Liver (tissue), 4 donors: ENCODE results near the gene CELSR2. TPM values are rescaled to one million over a fixed set of nuclear protein-coding genes. Genes with fewer than 3 reads are reported as not detected.

Experiments used
- polyA plus RNA-seq, 2 donors: library from polyadenylated mRNA; stranded (reverse) in 1 of 2; unstranded in 1 of 2; fragments of 200-250 nt in 1 of 2; fragments of >200 nt in 1 of 2; fragmentation: Nextera tagmentation in 1 of 2; extraction: Ambion mirVana in 1 of 2; gene quantifications; one replicate each; pipeline versions ENCODE4 v1.2.1 to v1.2.3, GENCODE V29; 2013 to 2015
- total RNA-seq, 2 donors: library from RNA; depleted of rRNA; stranded (reverse); fragments of >200 nt; gene quantifications; one replicate each; pipeline ENCODE4 v1.2.3, GENCODE V29; 2014
- donor health status: healthy.
- donor health status: healthy.
- donor health status: healthy.

The CELSR2 gene
- total and polyA plus RNA-seq, 4 donors = 0.73 to 1.6 (median 1.2) TPM

Other genes starting within 250 kb of the CELSR2 start
- 1 to 10 TPM; 2.9 to 4.1 TPM for gene WDR47, start 207.4 kb upstream of the CELSR2 start, total RNA-seq
- 1 to 10 TPM; 1.2 to 2.1 TPM for gene WDR47, start 207.4 kb upstream of the CELSR2 start, polyA plus RNA-seq
- 10 to 100 TPM; 19.3 to 31.7 TPM for gene TAF13, start 173.5 kb upstream of the CELSR2 start, total RNA-seq
- 10 to 100 TPM; 17.9 to 21.0 TPM for gene TAF13, start 173.5 kb upstream of the CELSR2 start, polyA plus RNA-seq
- 10 to 100 TPM; 13.6 to 15.4 TPM for gene TMEM167B, start 158.8 kb upstream of the CELSR2 start, total RNA-seq
- 10 to 100 TPM in 1 of 2 donors, 1 to 10 TPM in 1; 5.4 to 12.7 TPM for gene TMEM167B, start 158.8 kb upstream of the CELSR2 start, polyA plus RNA-seq
- gene ELAPOR1, start 135.4 kb upstream of the CELSR2 start, total RNA-seq = under 1 TPM; 0.17 to 0.42 TPM
- gene ELAPOR1, start 135.4 kb upstream of the CELSR2 start, polyA plus RNA-seq = under 1 TPM in 1 of 2 donors, not detected in 1; 0.13 TPM
- gene SARS1, start 35.6 kb upstream of the CELSR2 start, total RNA-seq = 100 to 1,000 TPM in 1 of 2 donors, 10 to 100 TPM in 1; 57.5 to 104 TPM
- gene SARS1, start 35.6 kb upstream of the CELSR2 start, polyA plus RNA-seq = 100 to 1,000 TPM in 1 of 2 donors, 10 to 100 TPM in 1; 81.8 to 132 TPM
- 1 to 10 TPM in 1 of 2 donors, under 1 TPM in 1; 0.25 to 2.6 TPM for gene PSRC1, start 33.6 kb downstream of the CELSR2 start, total RNA-seq
- gene PSRC1, start 33.6 kb downstream of the CELSR2 start, polyA plus RNA-seq = 1 to 10 TPM in 1 of 2 donors, under 1 TPM in 1; 0.76 to 1.4 TPM
- gene MYBPHL, start 57.5 kb downstream of the CELSR2 start, total RNA-seq = not detected
- gene MYBPHL, start 57.5 kb downstream of the CELSR2 start, polyA plus RNA-seq = not detected
- gene SORT1, start 148.4 kb downstream of the CELSR2 start, total RNA-seq = 10 to 100 TPM in 1 of 2 donors, 1 to 10 TPM in 1; 5.4 to 10.6 TPM
- gene SORT1, start 148.4 kb downstream of the CELSR2 start, polyA plus RNA-seq = 1 to 10 TPM; 1.0 to 1.3 TPM
- 10 to 100 TPM; 26.3 to 73.2 TPM for gene PSMA5, start 176.9 kb downstream of the CELSR2 start, total RNA-seq
- gene PSMA5, start 176.9 kb downstream of the CELSR2 start, polyA plus RNA-seq = 10 to 100 TPM; 62.5 to 88.6 TPM
- 1 to 10 TPM in 1 of 2 donors, under 1 TPM in 1; 0.14 to 4.4 TPM for gene SYPL2, start 217.0 kb downstream of the CELSR2 start, total RNA-seq
- gene SYPL2, start 217.0 kb downstream of the CELSR2 start, polyA plus RNA-seq = 1 to 10 TPM; 3.0 to 4.7 TPM
- 1 to 10 TPM in 1 of 2 donors, under 1 TPM in 1; 0.61 to 1.6 TPM for gene ATXN7L2, start 234.4 kb downstream of the CELSR2 start, total RNA-seq
- gene ATXN7L2, start 234.4 kb downstream of the CELSR2 start, polyA plus RNA-seq = 1 to 10 TPM; 1.0 to 1.7 TPM
- 1 to 10 TPM; 2.5 to 2.8 TPM for gene CYB561D1, start 244.6 kb downstream of the CELSR2 start, total RNA-seq
- gene CYB561D1, start 244.6 kb downstream of the CELSR2 start, polyA plus RNA-seq = 1 to 10 TPM; 1.3 to 1.5 TPM